ENCODE data around the gene TMEM203.

Gene TMEM203

GRCh38 chr9:137163365-137163715 lies 42.1 kb downstream of the TMEM203 start:
- DNase-seq = no peak

DNA sequence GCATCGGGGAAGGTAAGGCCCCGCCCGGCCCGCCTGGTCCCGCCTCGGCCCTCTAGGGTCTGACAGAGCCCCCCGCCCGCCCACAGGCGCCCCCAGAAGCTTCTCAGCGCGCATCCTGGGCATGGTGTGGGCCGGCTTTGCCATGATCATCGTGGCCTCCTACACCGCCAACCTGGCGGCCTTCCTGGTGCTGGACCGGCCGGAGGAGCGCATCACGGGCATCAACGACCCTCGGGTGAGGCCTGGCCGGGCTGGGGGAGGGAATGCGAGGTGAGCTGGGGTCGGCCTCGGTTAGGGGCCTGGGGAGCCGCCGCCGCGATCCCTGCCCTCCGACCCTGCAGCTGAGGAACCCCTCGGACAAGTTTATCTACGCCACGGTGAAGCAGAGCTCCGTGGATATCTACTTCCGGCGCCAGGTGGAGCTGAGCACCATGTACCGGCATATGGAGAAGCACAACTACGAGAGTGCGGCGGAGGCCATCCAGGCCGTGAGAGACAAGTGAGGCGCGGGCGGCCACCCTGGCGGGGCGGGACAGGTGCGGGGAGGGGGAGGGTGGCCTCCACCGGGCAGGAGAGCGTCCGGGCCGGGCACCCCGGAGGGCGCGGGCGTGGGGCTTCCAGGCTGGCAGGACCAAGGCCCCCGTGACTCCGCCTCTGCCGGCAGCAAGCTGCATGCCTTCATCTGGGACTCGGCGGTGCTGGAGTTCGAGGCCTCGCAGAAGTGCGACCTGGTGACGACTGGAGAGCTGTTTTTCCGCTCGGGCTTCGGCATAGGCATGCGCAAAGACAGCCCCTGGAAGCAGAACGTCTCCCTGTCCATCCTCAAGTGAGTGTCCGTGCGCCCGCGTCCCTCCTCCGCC lies 42.7 kb downstream of the TMEM203 start:
- no peak for DNase-seq

DNA sequence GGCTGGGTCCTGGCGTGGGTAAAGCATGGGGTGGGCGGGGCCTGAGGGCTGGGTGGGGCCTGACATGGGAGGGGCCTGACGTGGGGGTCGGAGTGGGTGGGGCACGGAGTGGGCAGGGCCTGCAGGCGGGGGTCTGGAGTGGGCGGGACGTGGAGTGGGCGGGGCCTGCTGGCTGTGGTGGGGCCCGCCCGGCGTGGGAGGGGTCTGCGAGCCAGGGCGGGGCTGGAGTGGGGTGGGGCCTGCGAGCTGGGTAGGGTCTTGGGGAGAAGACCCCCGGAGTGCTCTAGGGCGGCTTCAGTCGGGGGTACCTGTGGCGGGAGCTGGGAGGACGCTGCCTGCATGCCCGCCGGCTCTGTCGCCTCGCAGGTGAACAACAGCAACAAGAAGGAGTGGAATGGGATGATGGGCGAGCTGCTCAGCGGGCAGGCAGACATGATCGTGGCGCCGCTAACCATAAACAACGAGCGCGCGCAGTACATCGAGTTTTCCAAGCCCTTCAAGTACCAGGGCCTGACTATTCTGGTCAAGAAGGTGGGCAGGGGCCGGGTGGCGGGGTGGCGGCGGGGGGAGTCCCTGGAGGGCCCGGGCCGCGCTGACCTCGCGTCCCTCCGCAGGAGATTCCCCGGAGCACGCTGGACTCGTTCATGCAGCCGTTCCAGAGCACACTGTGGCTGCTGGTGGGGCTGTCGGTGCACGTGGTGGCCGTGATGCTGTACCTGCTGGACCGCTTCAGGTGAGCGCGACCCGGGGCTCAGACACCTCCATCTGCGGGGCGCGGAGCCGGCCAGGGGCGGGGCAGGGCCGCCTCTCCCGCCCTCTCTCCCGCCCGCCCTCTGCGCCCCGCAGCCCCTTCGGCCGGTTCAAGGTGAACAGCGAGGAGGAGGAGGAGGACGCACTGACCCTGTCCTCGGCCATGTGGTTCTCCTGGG lies 43.6 kb downstream of the TMEM203 start:
- DNase-seq = no peak

DNA sequence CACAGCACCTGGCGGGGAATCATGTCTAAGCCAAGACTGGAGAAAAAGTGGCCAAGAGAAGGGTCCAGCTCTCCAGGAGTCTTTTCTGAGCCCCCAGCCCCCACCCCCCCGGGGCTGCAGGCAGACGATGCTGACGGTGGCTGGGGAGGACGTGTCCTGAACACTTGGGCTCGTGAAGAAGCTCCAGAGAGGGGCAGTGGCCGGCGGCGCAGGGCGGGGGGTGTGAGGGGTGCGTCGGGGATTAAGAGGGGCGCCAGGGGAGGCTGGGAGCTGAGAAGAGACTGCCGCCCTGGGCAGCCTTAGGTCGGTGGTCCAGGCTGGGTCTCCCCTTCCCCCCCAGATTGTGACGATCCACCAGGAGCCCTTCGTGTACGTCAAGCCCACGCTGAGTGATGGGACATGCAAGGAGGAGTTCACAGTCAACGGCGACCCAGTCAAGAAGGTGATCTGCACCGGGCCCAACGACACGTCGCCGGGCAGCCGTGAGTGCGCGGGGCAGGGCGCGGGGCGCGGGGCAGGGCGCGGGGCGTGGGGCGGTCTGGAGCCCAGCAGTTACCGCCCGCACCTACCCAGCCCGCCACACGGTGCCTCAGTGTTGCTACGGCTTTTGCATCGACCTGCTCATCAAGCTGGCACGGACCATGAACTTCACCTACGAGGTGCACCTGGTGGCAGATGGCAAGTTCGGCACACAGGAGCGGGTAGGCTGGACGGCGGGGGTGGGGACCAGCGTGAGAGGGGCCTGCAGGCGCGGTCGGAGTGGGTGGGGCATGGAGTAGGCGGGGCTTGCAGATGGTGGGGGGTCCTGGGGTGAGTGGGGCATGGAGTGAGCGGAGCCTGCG lies 44.5 kb downstream of the TMEM203 start:
- DNase-seq = no peak

- DNase-seq = no peak
These were observed 45.4 kb downstream of the TMEM203 start for GRCh38 chr9:137160054-137160425.

DNA sequence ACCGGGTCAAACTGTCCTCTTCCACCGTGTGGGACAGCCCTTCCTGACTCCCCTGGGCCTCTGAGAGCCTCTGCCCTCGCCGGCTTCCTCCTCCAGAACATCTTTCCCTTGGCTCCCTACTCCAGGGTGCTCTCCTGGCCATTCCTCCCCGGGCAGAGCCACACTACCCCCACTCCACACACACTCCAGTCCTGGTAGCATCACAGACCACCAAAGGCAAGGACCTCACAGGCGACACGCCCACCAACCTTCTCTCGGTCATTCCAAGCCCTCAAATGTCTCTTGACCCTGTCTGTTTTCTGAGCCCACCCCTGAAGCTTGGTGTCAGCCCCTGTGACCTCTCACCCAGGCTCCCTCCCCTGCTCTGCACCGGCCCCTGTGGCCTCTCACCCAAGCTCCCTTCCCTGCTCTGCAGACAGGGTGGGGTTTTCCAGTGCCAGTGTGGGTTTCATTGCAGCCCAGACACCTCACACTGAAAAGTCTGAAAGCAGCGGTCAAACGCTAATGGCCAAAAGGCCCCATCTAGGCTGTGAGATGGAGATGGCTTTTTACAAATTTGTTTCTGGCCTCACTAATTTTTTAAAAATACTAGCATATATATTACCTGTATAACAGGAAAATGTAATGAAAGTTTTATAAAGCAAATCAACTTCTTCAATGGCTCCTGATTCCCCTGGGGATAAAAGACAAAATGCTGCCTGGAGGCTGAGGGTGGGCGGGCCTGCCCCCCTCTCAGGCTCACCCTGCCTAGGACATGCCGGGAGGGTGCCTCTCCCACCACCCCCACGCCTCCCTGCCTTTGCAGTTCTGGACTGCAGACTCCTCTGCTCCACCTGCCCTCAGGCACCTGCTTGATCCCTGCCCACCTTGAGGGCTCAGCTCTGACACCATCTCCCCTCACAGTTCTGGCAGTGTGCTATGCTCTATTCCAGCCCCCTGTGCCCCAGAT lies 46.1 kb downstream of the TMEM203 start:
- no peak for DNase-seq

DNA sequence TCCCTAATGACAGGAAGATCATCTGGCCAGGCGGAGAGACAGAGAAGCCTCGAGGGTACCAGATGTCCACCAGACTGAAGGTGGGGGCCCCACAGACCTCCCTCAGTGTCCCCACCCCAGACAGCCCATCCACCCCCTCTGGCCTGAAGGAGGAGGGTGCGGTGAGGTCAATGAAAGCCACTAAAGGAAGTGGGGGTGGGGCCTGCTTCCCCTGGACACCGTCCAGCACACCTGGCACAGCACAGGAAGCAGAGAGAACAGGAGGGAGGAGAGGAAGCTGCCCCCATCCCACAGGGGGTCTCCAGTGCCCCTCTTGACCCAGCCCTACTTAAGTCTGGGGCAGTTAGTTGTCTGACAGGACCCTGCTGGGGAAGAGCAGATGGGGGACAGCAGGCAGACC lies 46.8 kb downstream of the TMEM203 start:
- DNase-seq = no peak

DNA sequence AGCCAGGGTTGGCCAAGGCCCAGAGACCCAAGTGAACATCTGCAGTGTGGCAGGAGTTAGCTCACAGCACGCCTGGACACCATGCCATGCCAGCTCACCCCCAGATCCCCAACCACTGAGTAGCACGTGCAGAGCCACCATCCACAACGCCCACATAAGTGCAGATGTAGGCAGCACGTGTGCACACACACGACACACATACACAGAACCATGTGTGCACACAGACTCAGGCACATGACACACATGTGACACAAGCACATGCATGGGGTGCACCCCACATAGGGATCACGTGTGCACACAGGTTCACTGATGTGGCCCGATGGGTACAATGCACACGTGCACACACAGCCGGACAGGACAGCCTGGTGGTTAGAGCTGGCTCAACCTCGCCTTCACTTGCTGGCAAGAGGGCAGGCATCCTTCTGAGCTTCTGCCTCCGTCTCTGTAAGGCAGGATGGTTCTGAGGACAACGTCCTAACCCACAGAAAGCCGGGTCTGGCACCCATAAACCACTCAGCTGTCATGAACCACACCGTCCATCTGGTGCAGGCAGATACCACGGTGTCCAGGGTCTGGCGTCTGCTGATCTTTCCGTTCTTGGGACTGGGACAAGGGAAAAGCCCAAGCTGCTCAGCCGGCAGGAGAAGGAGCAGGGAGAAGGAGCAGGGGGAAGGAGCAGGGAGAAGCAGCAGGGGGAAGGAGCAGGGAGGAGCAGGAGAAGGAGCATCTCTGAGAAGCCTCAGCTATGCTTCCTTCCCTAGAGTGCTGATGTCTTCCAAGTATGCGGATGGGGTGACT lies 47.6 kb downstream of the TMEM203 start:
- DNase-seq = no peak

- DNase-seq = no peak
These were observed 48.7 kb downstream of the TMEM203 start for GRCh38 chr9:137156567-137157375.

Measured in NCI-H187 treated with DMSO at 0.1 percent for 48 hours (cell line).